Body of pancreas (tissue), 4 donors: ENCODE results near the gene MAEA. TPM values are rescaled to one million over a fixed set of nuclear protein-coding genes. Genes with fewer than 3 reads are reported as not detected.
A peak's percentile ranks its signal among the peaks of the same experiment; 100 is the strongest.

Experiments used
- ATAC-seq: fragments of 150-250 bp; one replicate; pipeline ENCODE4 v1.9.1; 2016
- DNase-seq, 4 donors: peaks; one replicate each; pipeline ENCODE4 v3.0.0-alpha.2; 2019
- H3K27ac ChIP-seq, 4 donors: fragments of 200-600 bp; sonication (generic); 1 replicate in 3 of 4; 2 replicates in 1 of 4; pipeline versions ENCODE4 v1.5.1 to v1.6.1; 2016 to 2019; ENCODE audit warnings: mild to moderate bottlenecking in 1 of 4, mixed read lengths in 1 of 4, moderate library complexity in 1 of 4
- H3K27me3 ChIP-seq, 2 donors: fragments of 200-600 bp; sonication (generic); one replicate each; pipeline ENCODE4 v1.6.0; 2016; ENCODE audit warnings: mild to moderate bottlenecking in 1 of 2
- H3K36me3 ChIP-seq, 2 donors: fragments of 200-600 bp; sonication (generic); replicated peaks in 1 of 2; 2 replicates each; pipeline ENCODE4 v1.5.1; 2016; ENCODE audit warnings: low read depth in 2 of 2; ENCODE audit not compliant: insufficient read depth in 1 of 2
- H3K4me1 ChIP-seq: fragments of 200-600 bp; sonication (generic); one replicate; pipeline ENCODE4 v1.6.0; 2016
- H3K4me3 ChIP-seq, 2 donors: fragments of 200-600 bp; sonication (generic); 1 replicate in 1 of 2; 2 replicates in 1 of 2; pipeline ENCODE4 v1.5.1; 2016 to 2019
- H3K9me3 ChIP-seq, 3 donors: fragments of 200-600 bp; sonication (generic); 1 replicate in 2 of 3; 2 replicates in 1 of 3; pipeline ENCODE4 v1.5.1; 2016
- POLR2A ChIP-seq, 3 donors: fragments of 450-650 bp; IDR thresholded peaks; one replicate each; pipeline ENCODE4 v1.6.1; 2016; ENCODE audit warnings: antibody characterized with exemption in 3 of 3, mild to moderate bottlenecking in 2 of 3
- WGBS, 2 donors: methylation state at CpG; one replicate each; pipeline ENCODE4 v1.1.5; 2017; 5-methylcytosine and 5-hydroxymethylcytosine counted together
- intact Hi-C: fragments of 100-400 bp; cut with DNase I; formaldehyde crosslinking; loops from one replicate; pipeline ENCODE4 v1.15.1; 2023
- total RNA-seq, 2 donors: library from RNA; depleted of rRNA; stranded (reverse); fragments of >200 nt; gene quantifications; one replicate each; pipeline ENCODE4 v1.1.0, GENCODE V29; 2016
- TF ChIP-seq, protein P1 (sequence below), 7 experiments: fragments of 450-650 bp in 4 of 7; fragments of 200-600 bp in 3 of 7; sonication (generic) in 3 of 7; IDR thresholded peaks; one replicate each; pipeline ENCODE4 v1.5.1; 2016 to 2019; ENCODE audit warnings: antibody characterized with exemption in 7 of 7

MAEA gene
- total RNA-seq, 2 donors from 2014 or later = 68.7 to 88.0 TPM

DNA sequence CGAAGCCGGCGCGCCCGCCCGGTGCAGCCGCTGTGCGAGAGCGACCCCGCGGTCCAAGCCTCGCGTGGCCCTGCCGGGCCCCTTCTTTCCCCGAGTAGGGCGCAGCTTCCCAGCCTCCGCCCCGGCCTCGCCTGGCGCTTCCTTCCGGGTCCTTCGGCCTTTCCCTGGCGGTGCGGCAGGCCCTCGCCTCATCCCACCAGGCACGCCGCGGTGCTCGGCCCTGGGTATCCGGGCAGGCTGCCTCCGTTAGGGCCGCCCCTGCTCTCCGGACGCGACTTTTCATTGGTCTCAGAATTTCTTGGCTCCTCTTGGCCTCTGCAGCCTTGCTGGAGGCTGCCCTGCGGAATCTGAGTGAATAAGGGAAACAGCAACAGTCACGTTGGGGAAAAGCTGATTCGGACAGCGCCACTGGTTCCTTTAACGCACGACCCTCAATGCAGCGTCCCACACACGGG lies 57.7 kb downstream of the MAEA start:
- peak overlapping the region; percentile 13 to 62 for H3K4me3 ChIP-seq
- H3K36me3 ChIP-seq = peaks cover 0 to 2% of the 10 kb centered on the region in 2 donors
- H3K27me3 ChIP-seq = no peaks in the 10 kb centered on the region
- H3K27ac ChIP-seq = peak overlapping the region; percentile 93 to 100 (median 97)
- H3K4me1 ChIP-seq = peaks cover 37% of the 10 kb centered on the region
- peak; percentile 49 for ATAC-seq
- intact Hi-C loops = no loop called here
- H3K9me3 ChIP-seq = no peaks in the 10 kb centered on the region
- TF ChIP-seq, protein P1, sequence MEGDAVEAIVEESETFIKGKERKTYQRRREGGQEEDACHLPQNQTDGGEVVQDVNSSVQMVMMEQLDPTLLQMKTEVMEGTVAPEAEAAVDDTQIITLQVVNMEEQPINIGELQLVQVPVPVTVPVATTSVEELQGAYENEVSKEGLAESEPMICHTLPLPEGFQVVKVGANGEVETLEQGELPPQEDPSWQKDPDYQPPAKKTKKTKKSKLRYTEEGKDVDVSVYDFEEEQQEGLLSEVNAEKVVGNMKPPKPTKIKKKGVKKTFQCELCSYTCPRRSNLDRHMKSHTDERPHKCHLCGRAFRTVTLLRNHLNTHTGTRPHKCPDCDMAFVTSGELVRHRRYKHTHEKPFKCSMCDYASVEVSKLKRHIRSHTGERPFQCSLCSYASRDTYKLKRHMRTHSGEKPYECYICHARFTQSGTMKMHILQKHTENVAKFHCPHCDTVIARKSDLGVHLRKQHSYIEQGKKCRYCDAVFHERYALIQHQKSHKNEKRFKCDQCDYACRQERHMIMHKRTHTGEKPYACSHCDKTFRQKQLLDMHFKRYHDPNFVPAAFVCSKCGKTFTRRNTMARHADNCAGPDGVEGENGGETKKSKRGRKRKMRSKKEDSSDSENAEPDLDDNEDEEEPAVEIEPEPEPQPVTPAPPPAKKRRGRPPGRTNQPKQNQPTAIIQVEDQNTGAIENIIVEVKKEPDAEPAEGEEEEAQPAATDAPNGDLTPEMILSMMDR (IDR thresholded peaks at IDR 0.05) = no peak
- peak in 2 of 3 donors; percentile 62 to 72 for TF ChIP-seq POLR2A (IDR thresholded peaks at IDR 0.05)
- 0 to 2% methylated on average over 11 to 43 of the region's 43 CpGs for WGBS, 2 donors
- peak; percentile 76 to 87 (median 81) for DNase-seq

DNA sequence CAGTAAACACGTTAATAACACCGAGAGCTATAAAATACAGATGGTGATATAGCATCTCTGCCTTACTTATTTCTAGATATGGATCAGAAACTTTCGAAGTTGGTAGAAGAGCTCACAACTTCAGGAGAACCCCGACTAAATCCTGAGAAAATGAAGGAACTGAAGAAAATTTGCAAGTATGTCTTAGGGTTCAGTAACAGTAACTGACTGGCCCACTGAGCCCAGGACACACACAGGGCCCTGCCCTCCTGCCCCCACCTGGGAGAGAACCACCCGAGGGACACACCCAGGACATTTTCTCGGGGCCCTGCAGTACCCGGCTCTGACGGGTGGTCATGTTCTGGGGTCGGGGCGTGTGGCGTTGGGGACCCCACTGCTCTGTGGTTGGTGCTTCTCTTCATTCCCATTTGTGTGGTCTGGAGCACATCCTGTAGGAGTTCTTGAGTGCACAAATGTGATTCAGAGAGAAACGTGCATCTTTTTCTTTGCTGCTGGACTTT lies 58.4 kb downstream of the MAEA start:
- peaks cover 37% of the 10 kb centered on the region for H3K4me1 ChIP-seq
- H3K27me3 ChIP-seq = no peaks in the 10 kb centered on the region
- ATAC-seq (no peak), DNase-seq (no peak)
- 62 to 65% methylated on average over 9 to 12 of the region's 12 CpGs for WGBS, 2 donors
- H3K36me3 ChIP-seq = peaks cover 0 to 2% of the 10 kb centered on the region in 2 donors
- no peaks in the 10 kb centered on the region for H3K9me3 ChIP-seq
- TF ChIP-seq, protein P1 (IDR thresholded peaks at IDR 0.05) = no peak
- TF ChIP-seq POLR2A (IDR thresholded peaks at IDR 0.05) = no peak
- H3K27ac ChIP-seq = peak overlapping the region; percentile 93 to 100 (median 97)
- intact Hi-C loops = no loop called here
- H3K4me3 ChIP-seq = peak overlapping the region in 1 of 2 donors; percentile 13

DNA sequence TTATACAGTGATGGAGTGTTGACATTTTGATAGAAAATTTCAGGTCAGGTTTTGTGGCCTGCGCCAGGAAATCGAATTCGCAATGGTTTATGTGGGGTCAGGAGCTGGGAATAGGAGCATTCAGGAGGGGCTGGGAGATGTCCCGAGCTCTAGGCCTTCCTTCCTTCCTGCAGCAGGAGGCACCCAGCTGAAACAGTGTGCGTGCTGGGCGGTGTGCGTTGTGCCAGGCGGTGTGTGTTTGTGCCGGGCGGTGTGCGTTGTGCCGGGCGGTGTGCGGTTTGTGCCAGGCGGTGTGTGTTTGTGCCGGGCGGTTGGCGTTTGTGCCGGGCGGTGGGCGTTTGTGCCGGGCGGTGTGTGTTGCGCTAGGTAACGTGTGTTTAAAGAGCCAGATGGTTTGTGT lies 59.1 kb downstream of the MAEA start:
- DNase-seq (no peak), ATAC-seq (no peak)
- Histone ChIP-seq H3K27ac (peak overlapping the region in 1 of 4 donors; percentile 93), H3K4me3 (no peak overlapping the region), H3K27me3 (no peaks in the 10 kb centered on the region), H3K9me3 (no peaks in the 10 kb centered on the region), H3K36me3 (peaks cover 0 to 2% of the 10 kb centered on the region in 2 donors), H3K4me1 (peaks cover 37% of the 10 kb centered on the region)
- no peak for TF ChIP-seq POLR2A (IDR thresholded peaks at IDR 0.05)
- TF ChIP-seq, protein P1 (IDR thresholded peaks at IDR 0.05) = no peak
- 83 to 89% methylated on average over 25 of the region's 25 CpGs for WGBS, 2 donors
- intact Hi-C loops = no loop called here

DNA sequence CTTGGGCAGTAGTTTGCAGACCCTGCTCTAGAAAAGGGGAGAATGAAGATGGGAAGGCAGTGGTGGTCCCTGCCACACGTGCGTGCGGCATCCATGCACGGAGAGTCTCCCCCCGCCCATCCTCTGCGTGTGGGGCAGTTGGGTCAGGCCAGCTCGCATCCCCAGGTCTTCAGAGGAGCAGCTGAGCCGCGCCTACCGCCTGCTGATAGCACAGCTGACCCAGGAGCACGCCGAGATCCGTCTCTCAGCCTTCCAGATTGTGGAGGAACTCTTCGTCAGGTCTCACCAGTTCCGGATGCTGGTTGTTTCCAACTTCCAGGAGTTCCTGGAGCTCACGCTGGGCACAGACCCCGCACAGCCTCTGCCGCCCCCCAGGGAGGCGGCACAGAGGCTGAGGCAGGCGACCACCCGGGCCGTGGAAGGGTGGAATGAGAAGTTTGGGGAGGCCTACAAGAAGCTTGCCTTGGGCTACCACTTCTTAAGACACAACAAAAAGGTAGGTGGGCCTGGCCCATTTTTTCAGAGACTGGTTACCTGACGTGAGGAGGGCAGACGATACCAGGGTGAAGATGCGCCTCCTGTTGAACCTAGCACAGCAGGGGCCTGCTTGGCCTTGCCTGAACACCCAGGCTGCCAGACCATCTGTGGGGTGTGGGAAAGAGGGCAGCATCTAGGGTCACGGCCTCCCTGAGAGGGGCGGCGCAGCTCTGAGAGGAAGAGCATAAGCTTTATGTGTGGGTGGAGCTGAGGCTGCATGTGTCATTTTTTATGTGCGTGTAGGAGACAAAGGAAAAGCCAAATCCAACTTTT lies 59.9 kb downstream of the MAEA start:
- no peak for TF ChIP-seq POLR2A (IDR thresholded peaks at IDR 0.05)
- TF ChIP-seq, protein P1 (IDR thresholded peaks at IDR 0.05) = no peak
- H3K4me3 ChIP-seq = no peak overlapping the region
- H3K9me3 ChIP-seq = no peaks in the 10 kb centered on the region
- WGBS, 2 donors = 91 to 92% methylated on average over 27 to 29 of the region's 29 CpGs
- no peak for DNase-seq
- H3K36me3 ChIP-seq = peaks cover 0 to 2% of the 10 kb centered on the region in 2 donors
- peaks cover 37% of the 10 kb centered on the region for H3K4me1 ChIP-seq
- intact Hi-C loops = loop anchor here (5.0 to 10.0 kb wide), 2 partner anchors 275 to 373 kb away; partner anchors contain the start of genes TACC3 and TMEM129
- ATAC-seq = no peak
- H3K27me3 ChIP-seq = no peaks in the 10 kb centered on the region
- no peak overlapping the region for H3K27ac ChIP-seq
